ENCODE results near the gene SLC35F3.
"Not testable (repeated sequence)": the region's sequence is repeated elsewhere in the genome, so short reads cannot be mapped to it uniquely, and the experiment has no call there.

SLC35F3 gene

GRCh38 chr1:234111458-234112142 lies 207.1 kb downstream of the SLC35F3 start:
- DNase-seq = peak; percentile 32

- DNase-seq = peak; percentile 49
Measured at GRCh38 chr1:234114648-234115307, 210.3 kb downstream of the SLC35F3 start.

- no peak for DNase-seq
Measured at GRCh38 chr1:234118911-234119310, 214.4 kb downstream of the SLC35F3 start.

GRCh38 chr1:234119431-234119830 lies 215.0 kb downstream of the SLC35F3 start:
- no peak for DNase-seq

- DNase-seq = no peak
Measured at GRCh38 chr1:234120327-234120944, 216.0 kb downstream of the SLC35F3 start.

GRCh38 chr1:234121659-234122058 lies 217.2 kb downstream of the SLC35F3 start:
- DNase-seq = not testable (repeated sequence)

- DNase-seq = not testable (repeated sequence)
Measured at GRCh38 chr1:234122571-234122970, 218.1 kb downstream of the SLC35F3 start.

- no peak for DNase-seq
Measured at GRCh38 chr1:234123867-234124266, 219.4 kb downstream of the SLC35F3 start.

- DNase-seq = no peak
Measured at GRCh38 chr1:234125283-234125682, 220.8 kb downstream of the SLC35F3 start.

GRCh38 chr1:234125714-234126113 lies 221.2 kb downstream of the SLC35F3 start:
- no peak for DNase-seq

- DNase-seq = no peak
Measured at GRCh38 chr1:234127026-234127671, 222.7 kb downstream of the SLC35F3 start.

- no peak for DNase-seq
Measured at GRCh38 chr1:234132795-234133194, 228.3 kb downstream of the SLC35F3 start.

GRCh38 chr1:234134878-234135277 lies 230.4 kb downstream of the SLC35F3 start:
- DNase-seq = no peak

- DNase-seq = no peak
Measured at GRCh38 chr1:234135501-234135900, 231.0 kb downstream of the SLC35F3 start.

- DNase-seq = no peak
Measured at GRCh38 chr1:234136073-234136472, 231.6 kb downstream of the SLC35F3 start.

- no peak for DNase-seq
Measured at GRCh38 chr1:234139966-234140365, 235.5 kb downstream of the SLC35F3 start.

GRCh38 chr1:234140388-234140787 lies 235.9 kb downstream of the SLC35F3 start:
- no peak for DNase-seq

GRCh38 chr1:234141006-234141405 lies 236.5 kb downstream of the SLC35F3 start:
- no peak for DNase-seq

GRCh38 chr1:234143681-234144080 lies 239.2 kb downstream of the SLC35F3 start:
- DNase-seq = no peak

- DNase-seq = no peak
Measured at GRCh38 chr1:234144901-234145300, 240.4 kb downstream of the SLC35F3 start.

- DNase-seq = no peak
Measured at GRCh38 chr1:234148350-234148749, 243.9 kb downstream of the SLC35F3 start.

GRCh38 chr1:234148816-234149215 lies 244.3 kb downstream of the SLC35F3 start:
- DNase-seq = no peak

- DNase-seq = no peak
Measured at GRCh38 chr1:234149217-234149616, 244.7 kb downstream of the SLC35F3 start.

- DNase-seq = no peak
Measured at GRCh38 chr1:234150892-234151291, 246.4 kb downstream of the SLC35F3 start.

Data from midbrain (tissue), 1 donor.